H7 (cell line): ENCODE results near the gene STK35. TPM values are rescaled to one million over a fixed set of nuclear protein-coding genes. Genes with fewer than 3 reads are reported as not detected.
"Not testable (repeated sequence)": the region's sequence is repeated elsewhere in the genome, so short reads cannot be mapped to it uniquely, and the experiment has no call there.

Experiments used
- DNase-seq: peaks from one replicate; pipeline ENCODE4 v3.0.0; 2012
- H3K27me3 ChIP-seq: 2 replicates; pipeline ENCODE4 v1.6.0; 2011; ENCODE audit warnings: mild to moderate bottlenecking, low read length; ENCODE audit not compliant: control insufficient read depth, insufficient read depth
- H3K36me3 ChIP-seq: replicated peaks from 2 replicates; pipeline ENCODE4 v1.5.1; 2011; ENCODE audit warnings: low read length; ENCODE audit not compliant: control insufficient read depth, insufficient read depth
- H3K4me3 ChIP-seq: 2 replicates; pipeline ENCODE4 v1.5.1; 2011; ENCODE audit warnings: low read depth, mild to moderate bottlenecking, control low read depth, low read length, moderate library complexity; ENCODE audit not compliant: insufficient read depth
- total RNA-seq: library from RNA; depleted of rRNA; stranded (reverse); fragments of >200 nt; shearing (Covaris generic); gene quantifications from 2 replicates; pipeline ENCODE4 v1.2.3, GENCODE V29; 2014

The STK35 gene
- total RNA-seq, 1 experiment from 2014 or later = 40.8 TPM

DNA sequence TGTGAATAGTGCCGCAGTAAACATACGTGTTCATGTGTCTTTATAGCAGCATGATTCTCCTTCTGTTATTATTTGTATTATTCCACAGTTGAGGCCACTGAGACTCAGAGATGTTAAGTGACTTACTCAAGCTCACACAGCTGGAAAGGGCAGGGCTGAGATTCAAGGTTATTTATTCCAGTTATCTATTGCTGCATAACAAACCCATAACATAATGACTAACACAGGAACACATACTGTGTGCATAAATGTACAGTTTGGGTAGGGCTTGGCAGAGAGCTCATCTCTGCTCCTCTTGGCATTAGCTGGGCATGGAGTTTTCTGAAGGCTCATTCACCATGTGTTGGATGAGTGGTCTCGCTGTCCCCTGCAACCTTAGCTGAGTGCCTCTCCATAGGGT lies 68.8 kb downstream of the STK35 start:
- no peak for DNase-seq
- Histone ChIP-seq H3K4me3 (no peak overlapping the region), H3K27me3 (no peaks in the 10 kb centered on the region; the same call in 1 of the 2 replicates)

GRCh38 chr20:2171266-2171790 lies 69.7 kb downstream of the STK35 start:
- no peak overlapping the region for H3K4me3 ChIP-seq
- H3K27me3 ChIP-seq = no peaks in the 10 kb centered on the region; the same call in 1 of the 2 replicates
- H3K36me3 ChIP-seq = no peaks in the 10 kb centered on the region
- no peak for DNase-seq

More for the DNA sequence above, 68.8 kb downstream of the STK35 start:
- no peaks in the 10 kb centered on the region for H3K36me3 ChIP-seq

DNA sequence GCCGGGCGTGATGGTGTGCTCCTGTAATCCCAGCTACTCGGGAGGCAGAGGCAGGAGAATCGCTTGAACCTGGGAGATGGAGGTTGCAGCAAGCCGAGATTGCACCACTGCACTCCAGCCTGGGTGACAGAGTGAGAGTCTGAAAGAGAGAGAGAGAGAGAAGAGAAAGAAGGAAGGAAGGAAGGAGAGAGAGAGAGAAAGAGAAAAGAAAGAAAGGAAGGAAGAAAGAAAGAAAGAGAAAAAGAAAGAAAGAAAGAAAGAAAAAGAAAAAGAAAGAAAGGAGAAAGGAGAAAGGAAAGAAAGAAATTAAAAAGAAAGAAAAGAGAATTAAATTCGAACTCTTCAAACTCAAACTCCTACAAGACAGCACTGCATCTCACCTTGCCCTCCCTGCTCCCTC lies 70.2 kb downstream of the STK35 start:
- not testable (repeated sequence) for H3K4me3 ChIP-seq, H3K36me3 ChIP-seq, H3K27me3 ChIP-seq, DNase-seq

DNA sequence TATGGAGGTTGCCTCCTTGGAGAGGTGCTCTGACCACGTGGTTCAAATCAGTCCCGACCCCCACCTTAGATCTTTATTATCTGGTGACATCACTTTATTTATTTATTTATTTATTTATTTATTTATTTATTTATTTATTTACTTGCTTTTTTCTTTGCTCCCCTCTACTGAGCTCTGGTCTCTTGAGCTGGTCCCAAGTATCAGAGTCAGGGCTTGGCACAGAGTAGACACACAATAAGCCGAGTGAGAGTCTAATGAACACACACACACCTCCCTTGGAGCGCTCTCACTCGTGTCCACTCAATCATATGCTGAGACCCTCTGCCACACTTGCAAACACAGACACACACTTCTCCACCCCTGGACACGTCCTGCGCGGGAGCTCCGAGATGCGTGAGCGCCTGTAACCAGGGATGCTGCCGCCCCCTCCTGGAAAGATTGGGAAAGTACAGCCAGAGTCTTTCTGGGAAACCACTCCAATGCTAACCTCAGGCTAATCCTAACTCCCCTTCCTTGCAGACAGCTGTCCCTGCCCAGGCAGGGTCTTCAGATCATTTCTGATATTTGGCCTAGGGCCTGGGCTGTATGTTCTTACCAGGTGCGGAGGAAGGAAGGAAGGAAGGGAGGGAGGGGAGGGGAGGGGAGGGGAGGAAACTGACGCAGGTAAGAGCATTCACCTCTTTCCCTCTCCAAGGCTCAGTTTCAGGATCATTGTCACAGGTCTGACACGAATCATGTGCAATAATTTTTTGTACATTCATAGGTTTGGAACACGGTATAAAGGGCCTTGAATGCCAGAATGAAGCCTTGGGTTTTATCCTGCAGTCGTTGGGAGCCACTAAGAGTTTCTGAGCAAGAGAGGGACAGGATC lies 70.9 kb downstream of the STK35 start:
- DNase-seq = peak; percentile 83
- Histone ChIP-seq H3K36me3 (no peaks in the 10 kb centered on the region), H3K27me3 (no peaks in the 10 kb centered on the region; the same call in 1 of the 2 replicates), H3K4me3 (peak overlapping the region; percentile 2; the same call in 1 of the 2 replicates)

DNA sequence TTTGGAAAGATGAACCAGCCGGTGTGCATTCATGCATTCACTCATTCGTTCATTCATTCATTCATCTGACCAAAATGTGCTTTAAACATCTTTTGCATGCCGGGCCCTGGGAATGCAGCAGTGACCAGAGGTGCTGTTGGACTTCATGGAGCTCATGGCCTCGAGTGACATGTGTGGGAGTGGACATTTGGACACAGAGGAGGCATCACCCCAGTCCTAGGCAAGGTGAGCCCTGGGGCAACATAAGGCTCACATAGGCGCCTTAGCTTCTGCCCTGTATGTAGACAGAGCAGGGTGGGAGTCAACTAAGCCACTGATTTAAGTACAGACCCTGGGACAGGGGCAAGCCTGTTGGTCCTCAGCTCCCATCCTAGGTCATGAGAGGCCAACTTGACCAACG lies 71.6 kb downstream of the STK35 start:
- H3K36me3 ChIP-seq = no peaks in the 10 kb centered on the region
- no peak for DNase-seq
- no peak overlapping the region for H3K4me3 ChIP-seq
- H3K27me3 ChIP-seq = no peaks in the 10 kb centered on the region; the same call in 1 of the 2 replicates

- Histone ChIP-seq H3K27me3 (no peaks in the 10 kb centered on the region; the same call in 1 of the 2 replicates), H3K4me3 (no peak overlapping the region), H3K36me3 (no peaks in the 10 kb centered on the region)
- DNase-seq = no peak
Observed at GRCh38 chr20:2174067-2174466, 72.4 kb downstream of the STK35 start.

DNA sequence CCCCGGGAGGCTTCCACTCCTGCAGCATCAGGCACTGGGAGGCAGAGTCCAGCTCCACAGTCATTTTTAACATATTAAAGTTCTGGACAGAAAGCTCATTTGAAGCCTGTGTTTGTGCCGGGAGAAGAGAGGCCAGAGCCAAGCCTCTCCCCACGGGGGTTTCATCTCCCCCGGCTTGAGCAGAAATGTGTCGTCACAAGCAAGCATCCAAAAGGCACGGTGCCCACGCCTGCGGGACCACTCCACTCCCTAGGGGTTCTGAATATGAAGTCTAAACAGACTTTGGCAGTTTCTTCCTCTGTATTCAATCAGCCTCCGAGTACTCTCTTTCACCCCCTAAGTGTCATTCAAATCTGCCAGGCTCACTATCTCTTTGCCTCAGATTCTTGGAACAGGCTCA lies 75.3 kb downstream of the STK35 start:
- no peaks in the 10 kb centered on the region for H3K36me3 ChIP-seq
- no peak overlapping the region for H3K4me3 ChIP-seq
- DNase-seq = no peak
- H3K27me3 ChIP-seq = no peaks in the 10 kb centered on the region; the same call in 1 of the 2 replicates

- H3K36me3 ChIP-seq = no peaks in the 10 kb centered on the region
- no peak overlapping the region for H3K4me3 ChIP-seq
- no peak for DNase-seq
- no peaks in the 10 kb centered on the region for H3K27me3 ChIP-seq
Observed at GRCh38 chr20:2178318-2179232, 76.9 kb downstream of the STK35 start.

DNA sequence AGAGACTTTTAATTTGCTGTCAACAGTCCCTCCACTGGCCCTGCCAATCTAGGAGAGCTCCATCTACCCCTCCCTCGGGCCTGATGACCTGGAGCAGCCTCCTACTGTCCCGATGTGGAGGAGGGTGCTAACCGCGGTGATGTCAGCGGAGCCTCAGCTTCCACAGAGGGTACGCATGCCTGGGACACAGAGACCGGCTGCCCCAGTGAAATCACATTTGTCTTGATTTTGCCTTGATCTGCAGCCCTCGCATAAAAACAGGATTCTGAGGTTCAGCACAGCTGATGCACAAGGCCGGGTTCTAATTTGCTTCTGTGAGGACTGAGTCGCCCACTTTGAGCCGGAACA lies 77.6 kb downstream of the STK35 start:
- no peak for DNase-seq
- Histone ChIP-seq H3K4me3 (no peak overlapping the region), H3K36me3 (no peaks in the 10 kb centered on the region), H3K27me3 (no peaks in the 10 kb centered on the region)

GRCh38 chr20:2179949-2180348 lies 78.3 kb downstream of the STK35 start:
- no peak overlapping the region for H3K4me3 ChIP-seq
- no peak for DNase-seq
- H3K27me3 ChIP-seq = no peaks in the 10 kb centered on the region
- H3K36me3 ChIP-seq = no peaks in the 10 kb centered on the region

DNA sequence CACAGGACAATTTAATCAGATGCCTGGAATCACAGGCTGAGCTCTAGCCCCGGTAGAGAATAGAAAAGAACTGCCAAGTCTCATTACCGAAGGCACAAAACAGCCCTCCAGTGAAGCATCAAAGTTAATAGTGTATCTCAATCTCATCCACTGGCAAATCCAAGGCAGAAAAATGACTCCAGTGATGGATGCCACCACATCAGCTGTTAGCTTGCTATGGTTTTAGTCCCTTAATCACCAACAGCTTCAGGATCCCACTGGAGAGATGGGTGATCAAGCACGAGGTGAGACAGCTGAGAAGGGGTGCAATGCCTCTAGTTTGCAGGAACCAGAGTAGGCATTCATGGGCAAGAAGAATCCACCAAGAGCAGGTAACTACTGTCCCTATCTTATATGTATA lies 81.8 kb downstream of the STK35 start:
- no peaks in the 10 kb centered on the region for H3K36me3 ChIP-seq
- no peak for DNase-seq
- H3K4me3 ChIP-seq = no peak overlapping the region
- no peaks in the 10 kb centered on the region for H3K27me3 ChIP-seq

DNA sequence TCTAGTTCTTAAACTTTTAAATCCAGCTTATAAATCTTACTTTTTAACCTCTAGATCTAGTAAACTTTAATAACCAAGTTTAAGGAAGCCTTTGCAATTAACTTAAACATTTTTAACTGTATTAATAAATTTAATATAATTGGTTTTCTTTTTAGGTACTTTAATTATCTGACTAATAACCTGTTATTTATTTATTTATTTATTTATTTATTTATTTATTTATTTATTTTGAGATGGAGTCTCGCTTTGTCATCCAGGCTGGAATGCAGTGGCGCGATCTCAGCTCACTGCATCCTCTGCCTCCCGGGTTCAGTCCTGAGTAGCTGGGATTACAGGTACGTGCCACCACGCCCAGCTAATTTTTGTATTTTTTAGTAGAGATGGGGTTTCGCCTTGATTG lies 83.3 kb downstream of the STK35 start:
- DNase-seq, H3K4me3 ChIP-seq, H3K36me3 ChIP-seq, H3K27me3 ChIP-seq: not testable (repeated sequence)

- H3K36me3 ChIP-seq = no peaks in the 10 kb centered on the region
Observed at GRCh38 chr20:2195614-2196013, 94.0 kb downstream of the STK35 start.

GRCh38 chr20:2197166-2197565 lies 95.5 kb downstream of the STK35 start:
- Histone ChIP-seq H3K4me3 (no peak overlapping the region), H3K27me3 (no peaks in the 10 kb centered on the region; the same call in 1 of the 2 replicates), H3K36me3 (no peaks in the 10 kb centered on the region)
- no peak for DNase-seq

More at GRCh38 chr20:2195614-2196013, 94.0 kb downstream of the STK35 start:
- no peak for DNase-seq
- Histone ChIP-seq H3K4me3 (no peak overlapping the region), H3K27me3 (no peaks in the 10 kb centered on the region; the same call in 1 of the 2 replicates)
